Upper lobe of right lung (tissue), 1 donor: ENCODE measurements around the gene TIMM8A. TPM values are rescaled to one million over a fixed set of nuclear protein-coding genes. Genes with fewer than 3 reads are reported as not detected.

Source experiments
- ATAC-seq: fragments of 200-7000 bp; cut with Tn5 transposase; one replicate; pipeline ENCODE4 v1.9.1; 2020; ENCODE audit warnings: mild to moderate bottlenecking, moderate library complexity
- DNase-seq: peaks from one replicate; pipeline ENCODE4 v3.0.0-alpha.2; 2020
- H3K27ac ChIP-seq: fragments of 200-600 bp; one replicate; pipeline ENCODE4 v1.8.0; 2022
- H3K27me3 ChIP-seq: fragments of 200-600 bp; one replicate; pipeline ENCODE4 v1.8.0; 2022; ENCODE audit warnings: mild to moderate bottlenecking
- H3K36me3 ChIP-seq: fragments of 200-600 bp; one replicate; pipeline ENCODE4 v1.8.0; 2022
- H3K4me1 ChIP-seq: fragments of 200-600 bp; one replicate; pipeline ENCODE4 v1.8.0; 2022
- H3K4me3 ChIP-seq: fragments of 200-600 bp; one replicate; pipeline ENCODE4 v1.8.0; 2022; ENCODE audit warnings: mild to moderate bottlenecking
- H3K9me3 ChIP-seq: fragments of 200-600 bp; one replicate; pipeline ENCODE4 v1.8.0; 2022
- CTCF ChIP-seq: fragments of 200-600 bp; IDR thresholded peaks from one replicate; pipeline ENCODE4 v1.8.0; 2022; ENCODE audit warnings: antibody characterized with exemption
- intact Hi-C: fragments of 100-400 bp; cut with DNase I; formaldehyde crosslinking; loops from one replicate; pipeline ENCODE4 v1.11.0; 2022
- long read RNA-seq: library from polyadenylated mRNA; unstranded; transcript quantifications from one replicate; pipeline ENCODE4 v2.0.0, GENCODE V29; 2021
- total RNA-seq: library from RNA; stranded (reverse); fragmentation: NEBNext Ultra II Directional; extraction: Animal tissue kit (Norgen Biotek cat#: 25700); gene quantifications from one replicate; pipeline ENCODE4 v1.2.1, GENCODE V29; 2021
- donor health status: DM: no; HTN: yes; CAD: no; lungs with severe emphysema.

TIMM8A gene
- 6.4 TPM for total RNA-seq
- long read RNA-seq, partial matches to known transcripts: 0 of 4 reads
- long read RNA-seq, other reads (novel, unspliced or antisense): 1 of 4 reads

- Histone ChIP-seq H3K4me1 (no peaks in the 10 kb centered on the region), H3K9me3 (no peaks in the 10 kb centered on the region), H3K4me3 (peak within 1 kb of the TSS; percentile 68), H3K27me3 (no peaks in the 10 kb centered on the region), H3K27ac (peak within 1 kb of the TSS; percentile 80), H3K36me3 (no peaks in the 10 kb centered on the region)
- ATAC-seq: peak; percentile 100
- DNase-seq: peak; percentile 91
- intact Hi-C loops: no loop called here
- TF ChIP-seq CTCF: no peak
These were observed at the start of gene TIMM8A for GRCh38 chrX:101348452-101349192. Gene TIMM8A, minus strand, starts transcription at chrX:101348742. Its CDS starts 78 bp downstream, at chrX:101348664.

GRCh38 chrX:101397779-101398178, 49.2 kb upstream of the TIMM8A start:
- no peak for TF ChIP-seq CTCF
- H3K4me1 ChIP-seq: no peaks in the 10 kb centered on the region
- H3K4me3 ChIP-seq: no peak overlapping the region
- no peaks in the 10 kb centered on the region for H3K27me3 ChIP-seq
- DNase-seq (no peak), ATAC-seq (no peak)
- peaks cover 19% of the 10 kb centered on the region for H3K36me3 ChIP-seq
- no peak overlapping the region for H3K27ac ChIP-seq
- H3K9me3 ChIP-seq: no peaks in the 10 kb centered on the region
- intact Hi-C loops: no loop called here

GRCh38 chrX:101395789-101396188, 47.2 kb upstream of the TIMM8A start:
- Histone ChIP-seq H3K4me3 (no peak overlapping the region), H3K27ac (no peak overlapping the region), H3K4me1 (no peaks in the 10 kb centered on the region), H3K36me3 (peaks cover 21% of the 10 kb centered on the region), H3K27me3 (no peaks in the 10 kb centered on the region), H3K9me3 (no peaks in the 10 kb centered on the region)
- intact Hi-C loops: no loop called here
- ATAC-seq: peak; percentile 45
- DNase-seq: no peak
- no peak for TF ChIP-seq CTCF

GRCh38 chrX:101394372-101394771, 45.8 kb upstream of the TIMM8A start:
- Histone ChIP-seq H3K36me3 (peaks cover 21% of the 10 kb centered on the region), H3K4me3 (no peak overlapping the region), H3K27me3 (no peaks in the 10 kb centered on the region), H3K27ac (no peak overlapping the region), H3K9me3 (no peaks in the 10 kb centered on the region), H3K4me1 (no peaks in the 10 kb centered on the region)
- no peak for TF ChIP-seq CTCF
- no peak for DNase-seq
- ATAC-seq: no peak
- intact Hi-C loops: no loop called here

GRCh38 chrX:101393530-101394305, 45.2 kb upstream of the TIMM8A start:
- no peak overlapping the region for H3K4me3 ChIP-seq
- intact Hi-C loops: no loop called here
- H3K27me3 ChIP-seq: no peaks in the 10 kb centered on the region
- H3K9me3 ChIP-seq: no peaks in the 10 kb centered on the region
- H3K36me3 ChIP-seq: peaks cover 21% of the 10 kb centered on the region
- DNase-seq (no peak), ATAC-seq (no peak)
- no peaks in the 10 kb centered on the region for H3K4me1 ChIP-seq
- no peak overlapping the region for H3K27ac ChIP-seq
- TF ChIP-seq CTCF: no peak
